GM18909 (cell line): ENCODE data around the gene DUOXA1.

Experiments
- ATAC-seq: cut with Tn5 transposase; IDR thresholded peaks from one replicate; pipeline ENCODE4 v1.9.1; 2021; ENCODE audit warnings: mild to moderate bottlenecking; ENCODE audit not compliant: unreplicated experiment, poor library complexity

DUOXA1 gene

DNA sequence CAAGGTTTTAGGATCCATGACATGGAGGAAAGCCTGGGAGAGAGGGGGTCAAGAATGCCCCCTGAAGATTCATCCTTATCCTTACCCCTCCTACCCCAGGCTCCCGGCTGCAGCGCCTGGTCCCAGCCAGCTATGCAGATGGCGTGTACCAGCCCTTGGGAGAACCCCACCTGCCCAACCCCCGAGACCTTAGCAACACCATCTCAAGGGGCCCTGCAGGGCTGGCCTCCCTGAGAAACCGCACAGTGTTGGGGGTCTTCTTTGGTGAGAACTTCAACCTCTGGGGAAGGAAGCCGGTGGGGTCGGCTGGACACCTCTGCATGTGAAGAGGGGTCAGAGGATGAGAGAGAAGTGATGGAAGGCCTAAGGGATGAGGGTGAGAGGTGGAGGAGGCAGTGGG lies 4.4 kb upstream of the DUOXA1 start:
- ATAC-seq: no peak

GRCh38 chr15:45133561-45133920 lies 3.9 kb upstream of the DUOXA1 start:
- ATAC-seq: no peak

- no peak for ATAC-seq
These were observed 3.3 kb upstream of the DUOXA1 start for GRCh38 chr15:45132844-45133560.

GRCh38 chr15:45131510-45131909 lies 1.8 kb upstream of the DUOXA1 start:
- ATAC-seq: no peak

GRCh38 chr15:45130291-45131000 lies 767 bp upstream of the DUOXA1 start:
- no peak for ATAC-seq

GRCh38 chr15:45128971-45129639 lies 574 bp downstream of the DUOXA1 start:
- no peak for ATAC-seq

DNA sequence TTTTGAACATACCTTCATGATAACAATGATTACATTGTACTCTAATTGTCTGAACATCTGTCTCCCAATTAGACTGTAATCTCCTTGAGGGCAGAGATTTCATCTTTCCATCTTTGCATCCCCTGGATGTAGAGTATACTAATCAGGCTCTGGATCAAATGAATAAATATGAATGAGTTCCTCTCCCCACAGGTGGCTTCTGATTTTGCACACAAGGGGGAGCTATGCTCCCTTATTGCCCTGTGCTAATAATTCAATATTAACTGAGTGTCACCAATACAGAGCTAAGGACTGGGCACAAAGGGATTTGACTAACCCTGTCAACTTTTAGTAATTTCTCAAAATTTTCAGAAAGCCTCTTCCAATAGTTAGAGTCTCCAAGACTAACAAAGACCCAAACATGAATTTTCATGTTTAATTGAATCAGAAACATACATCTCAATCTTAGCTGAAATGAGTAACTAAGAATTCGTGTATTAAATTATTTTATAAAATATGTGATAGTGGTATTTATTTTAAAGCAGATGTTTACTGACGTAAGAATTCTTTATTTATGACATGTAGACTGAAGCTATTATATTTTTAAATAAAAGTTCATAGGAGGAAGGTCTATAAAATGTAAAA lies 3.0 kb downstream of the DUOXA1 start:
- no peak for ATAC-seq

- no peak for ATAC-seq
These were observed 6.3 kb downstream of the DUOXA1 start for GRCh38 chr15:45123397-45123796.

DNA sequence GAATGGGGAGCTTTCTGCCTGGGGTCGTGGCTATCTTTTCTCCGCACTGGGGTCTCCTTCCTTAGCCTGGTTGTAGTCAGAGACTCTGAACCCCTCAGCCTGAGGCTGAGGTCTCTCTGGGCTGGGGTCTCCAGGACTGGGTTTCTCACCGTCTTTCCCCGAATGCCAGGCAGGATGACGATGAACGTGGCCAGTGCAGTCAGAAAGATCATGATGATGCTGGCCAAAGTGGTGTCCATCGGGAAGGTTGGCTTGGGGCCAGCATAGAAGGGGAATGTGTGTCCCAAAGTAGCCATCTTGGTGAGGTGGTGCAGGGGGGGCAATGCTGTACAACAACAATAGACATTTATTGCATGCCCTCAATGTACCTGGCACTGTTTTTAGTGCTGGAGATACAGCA lies 7.0 kb downstream of the DUOXA1 start:
- no peak for ATAC-seq

DNA sequence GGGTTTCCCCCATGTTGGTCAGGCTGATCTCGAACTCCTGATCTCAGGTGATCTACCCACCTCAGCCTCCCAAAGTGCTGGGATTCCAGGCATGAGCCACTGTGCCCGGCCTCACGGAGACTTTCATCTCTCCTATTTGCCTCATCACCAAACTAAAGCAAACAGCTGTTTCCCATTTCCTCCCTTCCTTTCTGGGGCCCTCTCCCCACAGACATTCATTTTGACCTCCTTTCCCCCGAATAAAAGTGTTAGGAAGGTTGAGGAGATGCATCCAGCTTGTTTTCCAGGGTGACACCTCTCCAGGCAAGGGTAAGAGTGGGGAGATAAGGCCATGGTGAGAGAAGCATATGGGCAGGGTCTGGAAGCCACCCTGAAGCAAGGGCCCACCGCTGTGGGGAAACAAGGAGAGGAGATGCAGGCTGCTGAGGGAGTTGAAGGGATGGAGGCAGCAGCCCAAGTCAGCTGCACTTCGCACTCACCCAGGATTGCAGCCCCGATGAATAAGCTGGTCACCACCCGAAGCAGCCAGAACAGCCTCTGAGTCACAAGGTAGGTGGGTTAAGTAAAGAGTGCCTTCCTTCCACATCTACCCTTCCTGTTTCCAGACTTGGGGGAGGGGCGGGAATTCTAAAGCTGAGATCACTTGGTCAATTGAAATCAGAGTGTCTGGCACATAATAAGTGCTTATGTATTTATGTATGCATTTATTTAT lies 7.8 kb downstream of the DUOXA1 start:
- ATAC-seq: no peak

DNA sequence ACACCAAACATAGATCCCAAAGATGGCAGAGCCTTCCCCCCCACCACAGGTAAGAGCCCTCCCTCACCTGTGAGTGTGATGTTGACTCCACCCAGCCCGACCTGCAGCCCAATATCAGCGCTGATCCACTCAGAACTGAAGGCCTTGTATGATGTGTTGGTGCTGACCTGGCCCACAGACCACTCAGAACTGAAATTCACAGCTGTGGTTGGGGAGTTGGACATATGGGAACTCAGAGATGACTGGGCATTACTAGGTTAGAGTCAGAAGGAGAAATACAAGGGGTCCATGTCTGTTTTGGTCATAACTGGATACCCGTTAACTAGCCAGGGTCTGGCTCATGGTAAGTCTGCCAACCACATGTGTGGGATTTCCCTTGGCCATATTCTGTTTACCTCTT lies 8.7 kb downstream of the DUOXA1 start:
- ATAC-seq: no peak

- no peak for ATAC-seq
These were observed 9.4 kb downstream of the DUOXA1 start for GRCh38 chr15:45120081-45120972.

DNA sequence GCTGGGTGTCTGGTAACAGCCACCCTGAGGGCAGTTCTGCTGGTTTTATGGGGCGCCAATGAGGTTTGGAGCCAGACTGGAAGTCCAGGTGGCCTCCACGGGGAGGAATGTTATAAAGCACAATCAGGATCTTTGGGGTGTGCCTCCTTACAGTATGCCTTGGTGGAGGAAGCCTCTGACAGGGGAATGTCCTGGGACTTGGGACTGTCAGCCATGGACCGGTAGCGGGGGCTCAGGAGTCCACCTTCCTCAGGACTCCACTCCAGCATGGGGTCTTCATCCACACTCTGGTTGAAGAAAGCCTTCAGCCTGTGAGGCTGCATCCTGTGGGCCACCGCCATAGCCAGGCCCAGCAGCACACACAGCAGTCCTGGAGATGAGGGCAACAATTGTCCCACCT lies 10.7 kb downstream of the DUOXA1 start:
- ATAC-seq: no peak

DNA sequence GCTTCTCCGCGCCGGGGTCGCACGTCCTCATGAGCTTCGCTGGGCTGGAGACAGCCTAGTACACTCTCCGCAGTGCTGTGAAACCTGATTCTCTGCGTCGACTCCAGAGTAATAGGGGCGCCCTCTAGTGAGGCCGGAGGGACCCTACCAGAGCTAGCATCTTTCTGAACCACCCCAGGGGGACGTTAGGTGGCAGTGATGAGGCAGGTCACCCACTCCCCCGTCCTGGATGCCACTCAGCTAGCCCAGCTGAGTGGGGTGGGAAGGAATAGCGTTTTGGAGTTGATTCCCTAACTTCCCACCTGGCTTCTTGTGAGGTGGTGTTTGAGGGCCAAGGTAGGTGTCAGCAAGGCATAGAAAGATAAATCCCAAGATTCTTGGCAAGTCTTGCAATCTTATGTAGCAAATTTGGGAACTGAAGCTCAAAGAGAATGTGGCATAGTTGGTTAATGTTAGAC lies 11.5 kb downstream of the DUOXA1 start:
- ATAC-seq: peak; percentile 89

DNA sequence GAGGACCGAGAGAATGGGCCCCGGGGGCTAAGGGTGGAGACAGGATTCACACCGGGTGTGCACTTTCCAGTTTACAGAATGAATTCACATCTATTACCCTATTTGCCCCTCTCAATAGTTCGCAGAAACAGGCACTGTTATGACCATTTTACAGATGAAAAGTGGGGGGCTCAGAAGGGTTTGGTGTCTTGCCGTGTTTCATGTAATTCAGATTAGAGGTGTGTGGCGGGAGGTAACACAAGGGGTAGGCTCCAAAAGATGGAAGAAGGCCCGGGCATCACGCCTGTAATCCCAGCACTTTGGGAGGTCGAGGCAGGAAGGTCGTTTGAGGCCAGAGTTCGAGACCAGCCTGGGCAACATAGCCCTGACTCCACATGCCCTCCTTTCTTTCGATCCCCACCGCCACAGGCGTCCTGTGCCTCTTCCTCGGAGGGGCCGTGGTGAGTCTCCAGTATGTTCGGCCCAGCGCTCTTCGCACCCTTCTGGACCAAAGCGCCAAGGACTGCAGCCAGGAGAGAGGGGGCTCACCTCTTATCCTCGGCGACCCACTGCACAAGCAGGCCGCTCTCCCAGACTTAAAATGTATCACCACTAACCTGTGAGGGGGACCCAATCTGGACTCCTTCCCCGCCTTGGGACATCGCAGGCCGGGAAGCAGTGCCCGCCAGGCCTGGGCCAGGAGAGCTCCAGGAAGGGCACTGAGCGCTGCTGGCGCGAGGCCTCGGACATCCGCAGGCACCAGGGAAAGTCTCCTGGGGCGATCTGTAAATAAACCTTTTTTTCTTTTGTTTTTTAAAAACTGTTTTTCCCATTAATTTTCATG lies 12.2 kb downstream of the DUOXA1 start:
- peak; percentile 14 for ATAC-seq

- ATAC-seq: no peak
These were observed 13.0 kb downstream of the DUOXA1 start for GRCh38 chr15:45116482-45117307.

DNA sequence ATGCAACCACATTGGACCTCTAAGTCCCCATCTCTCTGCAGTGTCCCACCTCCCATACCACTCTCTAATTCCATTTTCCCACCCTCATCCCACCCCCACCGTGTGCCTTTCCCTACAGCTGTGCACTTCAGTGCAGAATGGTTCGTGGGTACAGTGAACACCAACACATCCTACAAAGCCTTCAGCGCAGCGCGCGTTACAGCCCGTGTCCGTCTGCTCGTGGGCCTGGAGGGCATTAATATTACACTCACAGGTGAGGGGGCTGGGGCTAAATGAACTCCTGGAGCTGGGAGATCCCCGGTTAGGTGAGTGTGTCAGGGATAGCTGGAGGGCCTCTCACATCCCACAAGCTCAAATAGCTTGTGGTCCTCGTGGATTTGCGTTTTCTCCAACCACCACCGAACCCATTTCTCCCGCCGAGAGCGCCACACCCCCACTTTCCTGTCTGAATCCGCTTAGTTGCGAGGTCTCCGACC lies 13.6 kb downstream of the DUOXA1 start:
- no peak for ATAC-seq
